NCI-H446 treated with DMSO at 0.1 percent for 48 hours (cell line): ENCODE results near the gene ANK3.

ENCODE experiments used
- DNase-seq: peaks from one replicate; lab custom pipeline; 2025; lab: John Stamatoyannopoulos, UW

The ANK3 gene

GRCh38 chr10:59977486-59977885 is 412.2 kb downstream of the ANK3 start:
- DNase-seq: no peak

GRCh38 chr10:59976909-59977308 is 412.8 kb downstream of the ANK3 start:
- no peak for DNase-seq
